GM12875 (cell line): ENCODE results near the gene LRRC73.

Experiments
- H3K4me3 ChIP-seq: one replicate; pipeline ENCODE4 v1.5.1; 2011; ENCODE audit warnings: low read depth, low read length, control low read depth
- TF ChIP-seq, protein P1 (sequence below): IDR thresholded peaks from 2 replicates; pipeline ENCODE4 v1.5.1; 2011; ENCODE audit warnings: low read depth, mild to moderate bottlenecking, control low read depth, inconsistent platforms, low read length, moderate library complexity, borderline replicate concordance; ENCODE audit not compliant: insufficient read depth

Gene LRRC73

DNA sequence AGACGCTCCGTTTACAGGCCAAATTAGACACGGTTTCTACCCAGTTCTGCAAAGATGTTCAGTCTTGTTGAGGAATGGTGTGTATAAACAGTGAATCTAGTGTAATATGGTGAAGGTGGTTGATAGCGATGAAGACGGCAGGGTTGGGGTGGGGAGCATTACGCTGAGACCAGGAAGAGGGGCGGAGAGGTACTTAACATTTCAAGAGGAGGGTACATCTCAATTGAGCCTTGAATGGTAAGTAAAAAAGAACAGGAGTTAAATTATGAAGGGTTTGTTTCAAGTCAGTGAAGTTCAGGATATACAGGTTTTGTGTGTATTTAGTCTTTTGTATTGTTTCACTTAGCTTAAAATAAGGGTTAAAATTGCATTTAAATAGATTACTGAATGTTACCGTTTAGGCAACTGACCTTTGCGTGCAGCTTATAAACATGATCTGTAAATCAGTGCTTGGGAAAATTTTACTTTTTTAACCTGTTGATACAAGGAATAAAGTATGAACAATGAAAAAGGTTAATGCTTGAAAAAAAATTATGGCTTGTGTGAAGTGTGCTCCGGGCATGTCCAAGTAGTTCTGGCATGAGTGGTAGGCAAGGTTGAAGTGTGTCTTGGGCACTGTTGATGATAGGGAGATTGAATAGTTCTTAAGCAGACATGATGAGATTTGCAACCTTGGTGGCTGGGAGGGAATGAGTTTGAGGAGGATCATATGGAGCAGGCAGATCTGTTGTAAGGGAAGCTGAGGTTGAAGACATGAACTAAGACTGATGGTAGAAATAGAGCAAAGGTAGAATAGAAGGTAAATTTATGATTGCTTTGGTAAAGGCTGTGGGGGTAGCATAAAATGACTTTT is 7.6 kb upstream of the LRRC73 start:
- H3K4me3 ChIP-seq = peak overlapping the region; percentile 70
- TF ChIP-seq, protein P1, sequence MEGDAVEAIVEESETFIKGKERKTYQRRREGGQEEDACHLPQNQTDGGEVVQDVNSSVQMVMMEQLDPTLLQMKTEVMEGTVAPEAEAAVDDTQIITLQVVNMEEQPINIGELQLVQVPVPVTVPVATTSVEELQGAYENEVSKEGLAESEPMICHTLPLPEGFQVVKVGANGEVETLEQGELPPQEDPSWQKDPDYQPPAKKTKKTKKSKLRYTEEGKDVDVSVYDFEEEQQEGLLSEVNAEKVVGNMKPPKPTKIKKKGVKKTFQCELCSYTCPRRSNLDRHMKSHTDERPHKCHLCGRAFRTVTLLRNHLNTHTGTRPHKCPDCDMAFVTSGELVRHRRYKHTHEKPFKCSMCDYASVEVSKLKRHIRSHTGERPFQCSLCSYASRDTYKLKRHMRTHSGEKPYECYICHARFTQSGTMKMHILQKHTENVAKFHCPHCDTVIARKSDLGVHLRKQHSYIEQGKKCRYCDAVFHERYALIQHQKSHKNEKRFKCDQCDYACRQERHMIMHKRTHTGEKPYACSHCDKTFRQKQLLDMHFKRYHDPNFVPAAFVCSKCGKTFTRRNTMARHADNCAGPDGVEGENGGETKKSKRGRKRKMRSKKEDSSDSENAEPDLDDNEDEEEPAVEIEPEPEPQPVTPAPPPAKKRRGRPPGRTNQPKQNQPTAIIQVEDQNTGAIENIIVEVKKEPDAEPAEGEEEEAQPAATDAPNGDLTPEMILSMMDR = no peak

DNA sequence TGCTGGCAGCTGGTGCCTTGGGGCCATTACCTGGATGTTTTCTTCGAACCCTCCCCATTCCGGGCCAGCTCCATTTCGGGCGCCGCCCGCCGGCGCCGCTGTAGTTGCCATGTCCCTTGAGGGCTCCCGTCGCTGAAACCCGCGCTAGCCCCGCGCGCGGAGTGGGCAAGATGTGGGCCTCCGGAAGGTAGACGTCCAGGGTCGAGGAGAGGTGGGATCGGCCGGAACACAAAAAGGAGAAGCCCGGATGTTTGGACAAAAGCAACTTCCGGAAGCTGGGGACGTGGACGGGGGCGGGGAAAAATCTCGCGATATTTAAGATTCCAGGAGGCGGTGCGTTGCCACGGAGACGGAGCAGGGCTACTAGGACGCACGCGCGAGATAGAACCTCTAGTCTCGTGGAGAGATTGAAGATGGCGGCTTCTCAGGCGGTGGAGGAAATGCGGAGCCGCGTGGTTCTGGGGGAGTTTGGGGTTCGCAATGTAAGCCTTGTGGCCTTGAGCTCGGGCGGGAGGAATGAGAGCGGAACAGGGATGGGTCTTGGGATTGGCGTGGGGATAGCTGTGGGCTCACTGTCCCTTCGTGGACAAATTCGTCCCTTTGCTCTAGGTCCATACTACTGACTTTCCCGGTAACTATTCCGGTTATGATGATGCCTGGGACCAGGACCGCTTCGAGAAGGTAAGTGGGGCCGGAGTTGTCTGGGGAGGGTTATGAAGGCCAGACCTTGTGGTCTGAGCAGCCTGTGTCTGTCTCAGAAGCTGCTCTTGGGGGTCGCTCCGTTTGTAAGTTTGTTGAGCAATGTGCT is 6.8 kb upstream of the LRRC73 start, which contains the start of the genes POLR1C and YIPF3:
POLR1C (plus strand) TSS at position 393 of the 808 bp plus-strand sequence; CDS start at position 414, 21 bp downstream.
YIPF3 (minus strand) TSS at position 230 of the 808 bp plus-strand sequence; CDS start at position 111, 119 bp downstream.
- TF ChIP-seq, protein P1 = no peak
- peak within 1 kb of the TSS; percentile 70 for H3K4me3 ChIP-seq

DNA sequence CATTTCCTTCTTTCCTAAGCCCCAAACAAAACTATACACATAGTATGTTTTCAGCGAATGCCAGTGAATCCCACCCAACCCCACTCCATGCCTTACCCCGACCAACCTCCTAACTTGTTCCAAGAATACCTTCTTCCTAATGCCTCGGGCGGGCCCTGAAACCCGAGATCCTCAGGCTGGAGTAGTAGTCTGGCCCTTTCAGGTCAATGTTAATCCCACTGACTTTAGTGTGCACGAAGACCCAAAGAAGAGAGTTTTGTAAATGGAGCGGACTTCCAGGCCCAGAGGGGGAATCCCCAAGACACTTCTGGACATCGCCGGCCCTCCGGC is 6.2 kb upstream of the LRRC73 start:
- TF ChIP-seq, protein P1 = no peak
- H3K4me3 ChIP-seq = peak overlapping the region; percentile 70

DNA sequence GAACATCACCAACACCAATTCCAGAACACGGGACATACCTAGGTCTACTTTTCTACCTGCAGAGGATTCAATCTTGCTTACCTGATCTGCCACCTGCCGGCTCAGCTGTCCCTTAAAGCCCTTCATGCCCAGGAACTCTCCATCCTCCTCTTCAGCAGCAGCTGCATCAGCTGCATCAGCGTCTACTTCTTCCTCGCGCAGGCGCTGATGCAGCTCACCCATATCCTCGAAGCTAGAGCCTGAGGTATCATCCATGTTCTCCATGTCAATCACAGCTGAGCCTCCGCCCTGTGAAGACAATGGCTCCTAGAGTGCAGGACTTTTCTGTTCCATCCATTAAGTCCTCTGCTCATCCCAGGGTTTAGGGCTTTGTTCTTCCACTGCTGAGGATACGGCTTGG is 5.7 kb upstream of the LRRC73 start:
- peak overlapping the region; percentile 70 for H3K4me3 ChIP-seq
- TF ChIP-seq, protein P1 = no peak

DNA sequence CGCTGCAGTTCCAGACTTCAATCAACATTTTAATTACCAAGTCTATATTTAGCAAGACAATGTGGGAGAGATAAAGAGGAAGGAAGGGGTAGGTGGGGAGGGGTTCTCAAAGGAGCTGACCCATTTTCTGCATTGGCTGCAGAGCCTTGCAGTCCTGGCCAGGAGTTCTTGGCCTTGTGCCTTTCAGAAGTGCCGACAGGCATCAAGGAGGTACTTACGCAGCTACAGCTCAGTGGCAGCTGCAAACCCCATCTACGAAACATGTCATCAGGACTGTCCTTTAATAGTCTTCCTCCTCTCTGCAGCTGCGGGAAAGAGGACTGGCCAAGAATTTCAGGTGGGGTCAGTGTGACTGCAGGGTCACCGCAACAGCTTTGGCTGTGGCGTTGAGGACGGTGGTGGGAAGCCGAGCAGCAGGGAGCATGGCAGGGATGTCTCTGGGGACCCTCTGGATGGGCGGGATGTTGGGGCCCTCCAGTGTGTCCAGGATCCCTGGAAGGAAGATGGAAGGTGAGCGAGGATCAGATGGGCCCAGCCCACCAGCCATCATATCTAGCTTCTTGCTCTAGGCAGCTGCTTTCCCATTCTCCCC is 1.8 kb upstream of the LRRC73 start:
- TF ChIP-seq, protein P1 = no peak
- H3K4me3 ChIP-seq = no peak overlapping the region

DNA sequence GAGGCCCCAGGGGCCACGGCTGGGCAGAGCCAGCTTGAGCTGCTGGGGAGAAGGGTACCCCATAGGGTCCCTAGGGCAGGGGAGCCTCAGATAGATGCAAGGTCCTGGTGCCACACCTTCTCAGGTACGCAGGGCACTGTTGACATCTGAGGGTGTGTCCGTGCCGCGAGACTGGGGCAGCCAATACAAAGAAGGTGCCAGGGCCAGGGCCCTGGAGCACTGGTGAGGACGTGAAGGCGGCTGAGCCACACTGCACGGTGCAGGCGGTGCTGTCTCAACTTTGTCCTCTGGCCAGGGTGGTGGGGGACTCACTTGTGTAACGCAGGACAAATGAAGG is 649 bp upstream of the LRRC73 start:
- no peak overlapping the region for H3K4me3 ChIP-seq
- TF ChIP-seq, protein P1 = no peak
